HepG2 (cell line): ENCODE results near the gene ATP6V0E1. TPM values are rescaled to one million over a fixed set of nuclear protein-coding genes. Genes with fewer than 3 reads are reported as not detected.

Source experiments
- ATAC-seq: fragments of 200-7000 bp; cut with Tn5 transposase; 3 replicates; pipeline ENCODE4 v1.9.1; 2020; ENCODE audit warnings: mild to moderate bottlenecking, moderate library complexity
- BruUV-seq: library from RNA; stranded (reverse); fragments of 400-500 nt; replicated peaks from 2 replicates; lab custom pipeline; 2021; lab: Mats Ljungman, UMichigan
- CTCF ChIA-PET: fragments of 300-600 bp; formaldehyde crosslinking; extraction: SDS; loops from one replicate; lab custom pipeline; 2021; ENCODE audit warnings: low total read pairs, inconsistent platforms, low intra/inter-chr PET ratio; lab: Yijun Ruan, JAX
- POLR2A ChIA-PET: fragments of 350-600 bp; sonication (Branson Sonifier 250); formaldehyde crosslinking; loops from one replicate; lab custom pipeline; 2020; ENCODE audit warnings: antibody characterized with exemption, inconsistent platforms; lab: Yijun Ruan, JAX
- DNase-seq: peaks from one replicate; pipeline ENCODE4 v3.0.0-alpha.2; 2015; ENCODE audit warnings: low spot score
- FAIRE-seq: peaks from 3 replicates; lab custom pipeline; 2011; peaks lifted over from hg19 to GRCh38; lab: Jason Lieb, UNC
- H2AFZ ChIP-seq: one replicate; pipeline ENCODE4 v1.6.1; 2011; ENCODE audit warnings: low read length, inconsistent platforms
- H3K27ac ChIP-seq: fragments of 300-600 bp; 3 replicates; pipeline ENCODE4 v1.8.0; 2011; ENCODE audit warnings: mixed run types, mild to moderate bottlenecking, mixed read lengths, low read length, inconsistent platforms; ENCODE audit not compliant: insufficient read depth; ENCODE audit errors: extremely low read length
- H3K27me3 ChIP-seq, 2 experiments: fragments of 200-600 bp in 1 of 2; 2 replicates in 1 of 2; 3 replicates in 1 of 2; pipeline versions ENCODE4 v1.6.0 to v1.8.0; 2011; ENCODE audit warnings: low read length in 2 of 2, mild to moderate bottlenecking in 2 of 2, moderate library complexity in 2 of 2, inconsistent platforms in 1 of 2; ENCODE audit not compliant: insufficient read depth in 2 of 2, control insufficient read depth in 1 of 2
- H3K36me3 ChIP-seq, 2 experiments: fragments of 200-600 bp in 1 of 2; replicated peaks in 1 of 2; 2 replicates in 1 of 2; 3 replicates in 1 of 2; pipeline versions ENCODE4 v1.5.1 to v1.8.0; 2011; ENCODE audit warnings: low read length in 2 of 2, inconsistent platforms in 1 of 2; ENCODE audit not compliant: insufficient read depth in 2 of 2, control insufficient read depth in 1 of 2
- H3K4me1 ChIP-seq: 2 replicates; pipeline ENCODE4 v1.5.1; 2012; ENCODE audit warnings: low read length, inconsistent platforms; ENCODE audit not compliant: insufficient read depth
- H3K4me2 ChIP-seq: 2 replicates; pipeline ENCODE4 v1.6.0; 2011; ENCODE audit warnings: low read depth, low read length, inconsistent platforms
- H3K4me3 ChIP-seq, 3 experiments: fragments of 200-600 bp in 1 of 3; sonication (generic), shearing (Covaris generic) in 1 of 3; replicated peaks in 1 of 3; 2 replicates each; pipeline ENCODE4 v1.5.1; 2011 to 2016; ENCODE audit warnings: low read length in 3 of 3, inconsistent platforms in 2 of 3, low read depth in 2 of 3, mild to moderate bottlenecking in 2 of 3, control low read depth in 1 of 3, mixed read lengths in 1 of 3; ENCODE audit not compliant: insufficient read depth in 1 of 3
- H3K79me2 ChIP-seq: one replicate; pipeline ENCODE4 v1.6.1; 2011; ENCODE audit warnings: low read length, inconsistent platforms; ENCODE audit not compliant: insufficient read depth
- H3K9ac ChIP-seq: 2 replicates; pipeline ENCODE4 v1.6.0; 2011; ENCODE audit warnings: mild to moderate bottlenecking, low read depth, low read length, inconsistent platforms; ENCODE audit not compliant: insufficient read depth
- H3K9me3 ChIP-seq: 2 replicates; pipeline ENCODE4 v1.5.1; 2012; ENCODE audit warnings: mild to moderate bottlenecking, low read length
- H4K20me1 ChIP-seq: 2 replicates; pipeline ENCODE4 v1.6.0; 2011; ENCODE audit warnings: inconsistent platforms, mild to moderate bottlenecking, low read length, moderate library complexity; ENCODE audit not compliant: insufficient read depth
- AGO2 ChIP-seq: fragments of 200-400 bp; formaldehyde crosslinking; optimal IDR thresholded peaks from 2 replicates; pipeline ENCODE3; 2017; ENCODE audit warnings: mild to moderate bottlenecking, low read depth, low read length, moderate library complexity
- HNRNPH1 ChIP-seq: fragments of 200-400 bp; formaldehyde crosslinking; optimal IDR thresholded peaks from 2 replicates; pipeline ENCODE3; 2017; ENCODE audit warnings: mild to moderate bottlenecking, low read depth, low read length
- HOXA3 ChIP-seq: sonication (generic); formaldehyde crosslinking; IDR thresholded peaks from 2 replicates; pipeline ENCODE4 v1.5.0; 2020; ENCODE audit warnings: missing genetic modification reagents
- NFRKB ChIP-seq: fragments of 450-650 bp; IDR thresholded peaks from 2 replicates; pipeline ENCODE4 v1.6.1; 2017
- RCOR2 ChIP-seq: IDR thresholded peaks from 2 replicates; pipeline ENCODE4 v1.6.1; 2016; ENCODE audit warnings: missing biosample characterization, missing genetic modification reagents
- RFX1 ChIP-seq: fragments of 450-650 bp; IDR thresholded peaks from 2 replicates; pipeline ENCODE4 v1.6.1; 2017
- SOX5 ChIP-seq: IDR thresholded peaks from 2 replicates; pipeline ENCODE4 v1.6.1; 2016; ENCODE audit warnings: borderline replicate concordance
- ZNF331 ChIP-seq: sonication (generic); formaldehyde crosslinking; IDR thresholded peaks from 2 replicates; pipeline ENCODE4 v1.4.0; 2020; ENCODE audit warnings: missing genetic modification reagents
- WGBS: methylation state at CpG from one replicate; pipeline ENCODE4 v1.1.6; 2017; ENCODE audit warnings: low lambda C conversion rate; 5-methylcytosine and 5-hydroxymethylcytosine counted together
- in situ Hi-C: cut with HindIII; loops from 2 replicates; pipeline ENCODE4 v1.10.0; 2017; ENCODE audit warnings: low pct_unique_long_range_greater_than_20kb; ENCODE audit not compliant: extremely low pct_ligation_motif_present
- intact Hi-C: fragments of 100-400 bp; cut with micrococcal nuclease; formaldehyde crosslinking; loops from one replicate; pipeline ENCODE4 v1.10.0; 2022; ENCODE audit not compliant: unreplicated experiment
- polyA plus RNA-seq, 8 experiments: library from polyadenylated mRNA; depleted of rRNA in 3 of 8; stranded (reverse) in 7 of 8; unstranded in 1 of 8; fragments of >200 nt; fragmentation: Illumina TruSeq in 4 of 8; extraction: Trizol in 4 of 8; gene quantifications; 2 replicates each; pipeline versions ENCODE4 v1.2.1 to v1.2.3, GENCODE V29; 2011 to 2016; ENCODE audit warnings: low read depth in 4 of 8, missing spikeins in 1 of 8, mixed read lengths in 1 of 8; ENCODE audit not compliant: insufficient read depth in 1 of 8
- total RNA-seq, 5 experiments: library from RNA; depleted of rRNA; stranded (reverse); fragments of >200 nt; fragmentation: Illumina TruSeq; extraction: Trizol; gene quantifications; 2 replicates each; pipeline ENCODE4 v1.2.3, GENCODE V29; 2016; ENCODE audit warnings: low read depth in 1 of 5

ATP6V0E1 gene
- total and polyA plus RNA-seq, 2 of the 13 experiments (the other 11 are each of a cell fraction or from before 2014, with no cell fraction given) = 143 to 215 TPM

DNA sequence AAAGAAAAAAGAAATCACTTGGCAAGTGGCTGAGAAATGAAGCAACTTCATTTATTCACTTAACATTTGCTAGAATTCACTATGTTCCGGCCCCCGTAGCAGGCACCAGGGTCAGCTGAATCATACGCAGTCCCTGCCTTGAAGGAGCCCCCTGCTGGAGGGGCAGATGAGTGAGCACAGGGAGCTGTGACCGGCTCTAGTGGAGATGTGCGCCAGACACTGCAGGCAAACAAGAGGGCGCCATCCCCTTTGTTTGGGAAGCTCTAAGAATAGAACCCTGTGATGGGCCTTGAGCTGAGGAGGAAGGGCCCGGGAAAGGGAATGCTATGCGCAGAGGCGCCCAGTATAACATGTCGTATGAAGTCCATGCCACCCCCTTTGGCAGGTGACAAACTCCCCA lies 44.5 kb upstream of the ATP6V0E1 start (continued):
- TF ChIP-seq SOX5 (no peak), HOXA3 (CRISPR knock-in tag) (0 out of 2 replicates have a peak, but pooled peaks have one; percentile 26), RCOR2 (CRISPR knock-in tag) (no peak), NFRKB (no peak), HNRNPH1 (no peak)

DNA sequence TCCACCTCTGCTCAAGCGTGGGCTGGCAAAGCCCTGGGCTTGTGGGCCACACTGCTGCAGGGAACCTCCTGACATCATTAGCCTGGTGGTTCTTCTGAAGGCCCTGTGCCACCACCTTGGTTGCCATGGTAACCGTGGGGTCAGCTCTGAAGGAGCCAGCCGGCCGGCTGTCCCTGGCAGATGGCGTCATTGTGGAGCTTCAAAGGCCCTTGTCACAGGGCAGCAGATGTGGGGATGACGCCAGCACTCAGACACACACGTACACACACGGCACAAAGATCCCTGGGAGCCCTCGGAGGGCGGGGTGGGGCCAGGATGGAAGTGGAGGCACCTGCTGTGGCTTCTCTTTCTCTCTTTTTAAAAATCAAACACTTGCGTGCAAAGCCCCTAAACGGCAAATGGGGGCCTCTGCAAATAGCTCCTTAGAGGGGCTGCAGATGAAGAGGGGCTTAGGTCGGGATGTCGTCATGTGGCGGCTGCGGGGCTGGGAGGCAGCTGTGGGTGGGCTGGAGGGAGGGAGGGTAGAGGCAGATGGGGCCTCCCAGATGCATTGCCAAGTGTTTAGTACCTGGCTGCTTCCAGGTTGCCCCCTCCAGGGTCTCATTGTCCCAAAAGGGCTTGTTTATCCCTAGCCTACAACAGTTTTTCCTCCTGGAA lies 43.8 kb upstream of the ATP6V0E1 start:
- Histone ChIP-seq H3K4me1 (no peaks in the 10 kb centered on the region), H3K27me3 (no peaks in the 10 kb centered on the region), H2AFZ (no peak overlapping the region), H3K4me2 (no peak overlapping the region), H3K79me2 (no peaks in the 10 kb centered on the region), H3K9me3 (no peaks in the 10 kb centered on the region), H3K4me3 (no peak overlapping the region), H3K9ac (no peak overlapping the region), H3K27ac (no peak overlapping the region), H3K36me3 (peaks cover 22 to 62% of the 10 kb centered on the region in 2 experiments), H4K20me1 (no peaks in the 10 kb centered on the region)
- FAIRE-seq (no peak), DNase-seq (no peak), ATAC-seq (no peak; the same call in 2 of the 3 replicates)
- ChIA-PET POLR2A (interaction anchor here (1.6 kb wide), 1 partner anchor 225 kb away, joined by 3 read pairs; no protein-coding TSS in a partner anchor), CTCF (interaction anchor here (1.6 kb wide), 1 partner anchor 227 kb away, joined by 5 read pairs; no protein-coding TSS in a partner anchor)
- 98% methylated on average over 16 of the region's 16 CpGs for WGBS
- intact Hi-C loops (no loop called here), in situ Hi-C loops (no loop called here)
- TF ChIP-seq ZNF331 (CRISPR knock-in tag) = no peak
- TF ChIP-seq RFX1 = peak; percentile 64
- TF ChIP-seq AGO2 = peak; percentile 15
- BruUV-seq = no TSS peak
